Endothelial cell (in vitro differentiated cells): ENCODE results near the gene ARHGEF25. TPM values are rescaled to one million over a fixed set of nuclear protein-coding genes. Genes with fewer than 3 reads are reported as not detected.
"Not testable (repeated sequence)": the region's sequence is repeated elsewhere in the genome, so short reads cannot be mapped to it uniquely, and the experiment has no call there.

Experiments
- DNase-seq: peaks from one replicate; pipeline ENCODE4 v3.0.0; 2021; ENCODE audit warnings: low spot score
- H3K27ac Mint-ChIP-seq: one replicate; pipeline ENCODE4 v1.8.0; 2021; ENCODE audit warnings: mixed read lengths, inconsistent platforms; ENCODE audit not compliant: unreplicated experiment
- H3K27me3 Mint-ChIP-seq: one replicate; pipeline ENCODE4 v1.8.0; 2021; ENCODE audit warnings: mild to moderate bottlenecking, moderate library complexity, mixed read lengths, inconsistent platforms; ENCODE audit not compliant: unreplicated experiment
- H3K36me3 Mint-ChIP-seq: one replicate; pipeline ENCODE4 v1.8.0; 2021; ENCODE audit warnings: mild to moderate bottlenecking, low read depth, mixed read lengths, inconsistent platforms; ENCODE audit not compliant: unreplicated experiment
- H3K4me1 Mint-ChIP-seq: one replicate; pipeline ENCODE4 v1.8.0; 2021; ENCODE audit warnings: mild to moderate bottlenecking, mixed read lengths, inconsistent platforms; ENCODE audit not compliant: unreplicated experiment
- H3K4me3 Mint-ChIP-seq: one replicate; pipeline ENCODE4 v1.8.0; 2021; ENCODE audit warnings: mild to moderate bottlenecking, mixed read lengths, inconsistent platforms; ENCODE audit not compliant: unreplicated experiment
- H3K9me3 Mint-ChIP-seq: one replicate; pipeline ENCODE4 v1.8.0; 2021; ENCODE audit warnings: mixed read lengths, inconsistent platforms; ENCODE audit not compliant: unreplicated experiment
- CTCF ChIP-seq: fragments of 200-600 bp; sonication (generic); IDR thresholded peaks from one replicate; pipeline ENCODE4 v1.5.0; 2021; ENCODE audit warnings: antibody characterized with exemption; ENCODE audit not compliant: unreplicated experiment
- total RNA-seq: library from RNA; stranded (reverse); fragmentation: NEBNext Ultra II Directional; extraction: Animal tissue kit (Norgen Biotek cat#: 25700); gene quantifications from one replicate; pipeline ENCODE4 v1.2.1, GENCODE V29; 2021; ENCODE audit not compliant: unreplicated experiment

Gene ARHGEF25
- total RNA-seq, 1 donor from 2014 or later = 20.0 TPM

- no peak for DNase-seq
- H3K4me3 Mint-ChIP-seq = no peak overlapping the region
- TF ChIP-seq CTCF = no peak
- H3K27me3 Mint-ChIP-seq = peaks cover 3% of the 10 kb centered on the region
- peaks cover 15% of the 10 kb centered on the region for H3K36me3 Mint-ChIP-seq
- H3K9me3 Mint-ChIP-seq = no peaks in the 10 kb centered on the region
- no peak overlapping the region for H3K27ac Mint-ChIP-seq
- H3K4me1 Mint-ChIP-seq = no peaks in the 10 kb centered on the region
These were observed 46.5 kb downstream of the ARHGEF25 start for GRCh38 chr12:57657744-57658143.

GRCh38 chr12:57658890-57659289, 47.7 kb downstream of the ARHGEF25 start:
- DNase-seq = no peak
- peaks cover 3% of the 10 kb centered on the region for H3K27me3 Mint-ChIP-seq
- H3K27ac Mint-ChIP-seq = no peak overlapping the region
- H3K9me3 Mint-ChIP-seq = no peaks in the 10 kb centered on the region
- TF ChIP-seq CTCF = no peak
- H3K4me1 Mint-ChIP-seq = no peaks in the 10 kb centered on the region
- peaks cover 15% of the 10 kb centered on the region for H3K36me3 Mint-ChIP-seq
- H3K4me3 Mint-ChIP-seq = no peak overlapping the region

- H3K36me3 Mint-ChIP-seq = peaks cover 16% of the 10 kb centered on the region
- no peaks in the 10 kb centered on the region for H3K9me3 Mint-ChIP-seq
These were observed 50.1 kb downstream of the ARHGEF25 start for GRCh38 chr12:57661376-57661775.

GRCh38 chr12:57665066-57665820, 54.0 kb downstream of the ARHGEF25 start:
- not testable (repeated sequence) for DNase-seq, H3K27me3 Mint-ChIP-seq, H3K4me3 Mint-ChIP-seq, H3K4me1 Mint-ChIP-seq, H3K9me3 Mint-ChIP-seq, H3K27ac Mint-ChIP-seq
- peaks cover 10% of the 10 kb centered on the region for H3K36me3 Mint-ChIP-seq

More at GRCh38 chr12:57661376-57661775, 50.1 kb downstream of the ARHGEF25 start:
- no peak overlapping the region for H3K27ac Mint-ChIP-seq
- no peak overlapping the region for H3K4me3 Mint-ChIP-seq
- no peak for TF ChIP-seq CTCF
- no peaks in the 10 kb centered on the region for H3K4me1 Mint-ChIP-seq
- H3K27me3 Mint-ChIP-seq = peaks cover 7% of the 10 kb centered on the region
- no peak for DNase-seq

Other genes with a start within 250 kb of the ARHGEF25 start
- gene R3HDM2, start 180.4 kb upstream of the ARHGEF25 start, total RNA-seq = 39.4 TPM
- gene INHBC, start 176.7 kb upstream of the ARHGEF25 start, total RNA-seq = not detected
- not detected for gene INHBE, start 156.1 kb upstream of the ARHGEF25 start, total RNA-seq
- 0.77 TPM for gene GLI1, start 151.7 kb upstream of the ARHGEF25 start, total RNA-seq
- gene ARHGAP9, start 131.6 kb upstream of the ARHGEF25 start, total RNA-seq = 65.4 TPM
- 183 TPM for gene MARS1, start 123.4 kb upstream of the ARHGEF25 start, total RNA-seq
- gene DDIT3, start 90.9 kb upstream of the ARHGEF25 start, total RNA-seq = 4.2 TPM
- 99.0 TPM for gene MBD6, start 88.6 kb upstream of the ARHGEF25 start, total RNA-seq
- 195 TPM for gene DCTN2, start 64.2 kb upstream of the ARHGEF25 start, total RNA-seq
- 0.46 TPM for gene KIF5A, start 61.4 kb upstream of the ARHGEF25 start, total RNA-seq
- 18.5 TPM for gene PIP4K2C, start 20.2 kb upstream of the ARHGEF25 start, total RNA-seq
- gene DTX3, start 6.6 kb upstream of the ARHGEF25 start, total RNA-seq = 43.7 TPM
- 1.3 TPM for gene B4GALNT1, start 21.8 kb downstream of the ARHGEF25 start, total RNA-seq
- gene OS9, start 82.7 kb downstream of the ARHGEF25 start, total RNA-seq = 220 TPM
- 27.0 TPM for gene AGAP2, start 127.3 kb downstream of the ARHGEF25 start, total RNA-seq
- 21.8 TPM for gene TSPAN31, start 133.6 kb downstream of the ARHGEF25 start, total RNA-seq
- gene CDK4, start 140.9 kb downstream of the ARHGEF25 start, total RNA-seq = 120 TPM
- 2.3 TPM for gene MARCHF9, start 143.7 kb downstream of the ARHGEF25 start, total RNA-seq
- gene CYP27B1, start 155.6 kb downstream of the ARHGEF25 start, total RNA-seq = 1.4 TPM
- gene METTL1, start 160.7 kb downstream of the ARHGEF25 start, total RNA-seq = 10.6 TPM
- 8.6 TPM for gene EEF1AKMT3, start 161.2 kb downstream of the ARHGEF25 start, total RNA-seq
- gene TSFM, start 171.4 kb downstream of the ARHGEF25 start, total RNA-seq = 25.8 TPM
- 4.5 TPM for gene AVIL, start 207.3 kb downstream of the ARHGEF25 start, total RNA-seq
- gene CTDSP2, start 235.3 kb downstream of the ARHGEF25 start, total RNA-seq = 181 TPM